HG03565 (cell line): Measurements from ENCODE around the gene OR8D2.
"Not testable (repeated sequence)": the region's sequence is repeated elsewhere in the genome, so short reads cannot be mapped to it uniquely, and the experiment has no call there.

Experiments
- ATAC-seq: cut with Tn5 transposase; IDR thresholded peaks from one replicate; pipeline ENCODE4 v1.9.1; 2021; ENCODE audit warnings: mild to moderate bottlenecking, moderate library complexity; ENCODE audit not compliant: unreplicated experiment

The OR8D2 gene

DNA sequence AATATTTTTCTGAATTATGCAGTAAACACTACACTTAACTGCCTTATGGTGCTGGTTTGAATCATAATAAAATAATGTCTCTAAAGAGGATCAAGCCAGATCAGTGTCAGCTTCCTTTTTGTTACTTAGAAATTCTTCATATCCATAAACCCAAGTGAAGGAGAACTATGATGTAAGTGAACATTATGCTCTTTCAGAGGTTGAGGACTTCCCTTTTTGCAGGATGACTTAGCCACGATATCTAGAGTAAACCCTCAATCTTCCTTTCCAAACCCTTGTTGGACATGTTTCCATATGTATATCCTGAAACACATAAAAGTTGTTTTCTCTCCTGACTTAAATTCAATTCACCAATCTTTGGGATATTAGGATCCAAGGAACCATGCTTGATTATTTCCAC lies 25.3 kb downstream of the OR8D2 start:
- no peak for ATAC-seq

DNA sequence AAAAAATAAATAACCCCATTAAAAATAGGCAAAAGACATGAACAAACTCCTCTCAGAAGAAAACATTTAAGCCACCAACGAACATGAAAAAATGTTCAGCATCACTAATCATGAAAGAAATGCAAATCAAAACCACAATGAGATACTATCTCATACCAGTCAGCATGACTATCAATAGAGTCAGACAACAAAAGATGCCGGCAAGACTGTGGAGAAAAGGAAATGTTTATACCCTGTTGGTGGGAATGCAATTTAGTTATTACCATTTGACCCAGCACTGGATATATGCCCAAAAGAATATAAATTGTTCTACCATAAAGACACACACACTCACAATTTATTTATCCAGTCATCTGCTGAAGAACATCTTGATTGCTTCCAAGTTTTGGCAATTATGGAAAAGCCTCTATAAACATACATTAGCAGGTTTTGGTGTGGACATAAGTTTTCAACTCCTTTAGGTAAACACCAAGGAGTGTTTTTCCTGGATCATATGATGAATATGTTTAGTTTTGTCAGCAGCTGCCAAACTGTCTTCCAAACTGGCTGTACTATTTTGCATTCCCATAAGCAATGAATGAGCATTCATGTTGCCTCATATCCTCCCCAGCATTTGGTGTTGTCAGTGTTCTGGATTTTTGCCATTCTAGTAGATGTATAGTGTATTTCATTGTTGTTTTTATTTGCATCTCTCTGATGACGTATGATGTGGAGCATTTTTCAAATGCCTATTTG lies 34.2 kb downstream of the OR8D2 start:
- ATAC-seq, result peak; percentile 34

DNA sequence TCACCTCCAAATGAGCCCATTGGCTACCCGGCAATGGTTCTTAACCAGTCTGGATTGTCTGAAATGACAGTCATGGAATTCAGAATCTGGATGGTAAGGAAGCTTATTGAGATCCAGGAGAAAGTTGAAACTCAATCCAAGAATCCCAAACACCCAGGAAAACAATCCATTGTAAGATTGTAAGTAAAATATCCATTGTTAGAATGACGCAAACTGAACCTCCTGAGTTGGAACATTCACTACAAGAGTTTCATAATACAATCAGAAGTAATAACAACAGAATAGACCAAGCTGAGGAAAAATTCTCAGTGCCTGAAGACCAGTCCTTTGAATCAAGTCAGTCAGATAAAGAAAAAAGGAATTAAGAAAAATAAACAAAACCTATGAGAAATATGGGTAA lies 41.7 kb downstream of the OR8D2 start:
- ATAC-seq, result no peak

DNA sequence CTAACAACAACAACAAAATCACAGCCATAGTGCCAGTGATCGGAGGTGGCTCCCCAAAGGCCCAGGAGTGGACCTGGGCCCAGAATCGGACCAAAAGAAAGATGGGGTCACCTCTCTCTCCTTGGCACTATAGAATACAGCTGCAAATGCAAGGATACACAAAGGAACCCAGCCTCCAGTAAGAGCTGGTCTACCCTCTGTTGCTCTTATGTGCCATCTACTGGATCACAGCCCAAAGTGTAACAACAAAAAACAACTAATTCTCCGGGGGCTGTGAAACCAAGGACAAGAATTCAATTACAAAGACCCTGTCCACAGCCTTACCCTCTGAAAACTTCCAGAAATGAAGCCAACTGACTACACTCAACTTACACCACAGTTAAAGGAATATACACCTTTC lies 42.2 kb downstream of the OR8D2 start:
- no peak for ATAC-seq

DNA sequence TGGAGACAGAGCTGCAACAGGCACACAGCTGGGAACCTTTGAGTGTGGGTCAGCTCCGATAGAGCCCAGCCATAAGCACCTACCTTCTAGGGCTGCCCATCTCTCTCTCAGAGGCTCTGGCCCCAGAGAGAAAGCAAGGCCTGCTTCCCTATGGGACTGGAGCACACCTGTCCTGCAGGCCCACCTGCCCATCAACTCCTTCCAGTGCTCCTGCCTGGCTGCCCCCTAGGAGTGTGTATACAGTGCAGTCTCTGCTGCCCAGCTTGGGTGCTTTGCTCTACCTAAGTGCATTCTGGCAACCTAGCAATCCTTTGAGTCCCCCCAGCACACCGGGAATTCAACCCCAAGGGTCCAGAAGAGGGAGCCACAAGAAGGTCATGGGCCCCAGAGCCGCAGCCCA lies 42.8 kb downstream of the OR8D2 start:
- ATAC-seq, result no peak

DNA sequence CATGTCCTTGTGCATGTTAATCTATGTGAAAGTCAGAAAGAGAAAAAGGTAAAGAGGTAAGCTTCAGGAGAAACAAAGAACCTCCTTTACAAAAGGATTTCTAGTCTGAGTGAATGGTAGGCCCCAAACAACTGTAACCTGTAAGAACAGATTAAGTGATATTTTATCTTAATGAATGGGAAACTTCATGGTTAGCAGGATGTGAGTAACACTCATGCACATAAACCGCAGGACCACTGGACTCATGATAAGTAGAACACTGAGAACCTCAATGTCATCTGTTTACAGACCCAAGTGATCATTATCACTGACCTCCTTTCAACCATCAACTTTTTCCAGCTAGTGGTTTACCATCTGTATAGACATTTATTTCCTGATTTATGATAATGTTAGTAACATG lies 43.9 kb downstream of the OR8D2 start:
- ATAC-seq, result no peak

DNA sequence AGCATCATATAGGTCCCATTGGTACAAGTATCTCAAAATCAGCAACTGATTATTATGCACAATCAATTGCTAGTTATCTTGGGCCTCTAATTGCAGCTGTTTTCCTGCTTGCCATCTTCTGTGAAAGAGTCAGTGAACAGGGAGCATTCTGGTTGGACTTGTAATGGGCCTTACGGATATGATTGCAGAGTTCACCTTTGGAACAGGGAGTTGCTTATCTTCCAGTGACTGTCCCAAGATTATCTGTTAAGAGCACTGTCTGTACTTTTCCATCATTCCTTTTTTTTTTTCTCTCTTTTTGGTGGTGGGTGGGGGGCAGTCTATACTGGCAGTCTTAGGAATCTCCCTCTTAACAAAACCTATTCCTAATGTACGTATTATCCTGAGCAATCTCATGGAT lies 46.0 kb downstream of the OR8D2 start:
- no peak for ATAC-seq

DNA sequence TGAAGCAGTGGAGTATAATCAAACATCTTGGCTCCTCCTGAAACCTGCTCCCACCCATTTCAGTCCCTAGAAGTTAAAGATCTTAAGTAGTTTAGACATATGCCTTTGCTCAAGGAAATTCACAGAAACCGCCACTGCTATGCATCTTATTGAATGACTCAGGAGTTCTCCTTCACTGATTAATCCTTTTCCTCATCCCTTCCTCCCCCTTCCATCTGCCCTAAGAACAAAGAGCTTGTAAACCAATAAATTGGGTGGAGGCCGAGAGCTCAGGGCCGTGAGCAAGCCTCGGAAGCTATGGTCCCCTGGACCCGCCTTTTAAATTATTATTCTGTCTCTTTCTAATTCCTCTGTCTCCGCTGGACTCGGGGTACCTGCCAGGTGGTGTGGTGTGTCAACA lies 49.1 kb downstream of the OR8D2 start:
- ATAC-seq, result not testable (repeated sequence)
